Measurements from ENCODE around the gene PGC. TPM values are rescaled to one million over a fixed set of nuclear protein-coding genes. Genes with fewer than 3 reads are reported as not detected.

The PGC gene
- total RNA-seq, 2 experiments from 2014 or later: not detected

GRCh38 chr6:41726876-41727275 lies 20.3 kb downstream of the PGC start:
- ATAC-seq (no peak), DNase-seq (no peak)
- no peak overlapping the region for H3K27ac Mint-ChIP-seq
- H3K4me1 Mint-ChIP-seq: peaks cover 20% of the 10 kb centered on the region
- H3K9me3 Mint-ChIP-seq (ENCODE audit: low read depth): no peaks in the 10 kb centered on the region
- intact Hi-C loops (cut with DNase I, micrococcal nuclease): no loop called here
- H3K36me3 Mint-ChIP-seq (ENCODE audit: low read depth): no peaks in the 10 kb centered on the region
- no peak overlapping the region for H3K4me3 Mint-ChIP-seq
- ChIA-PET POLR2A (interaction anchor here (0.7 kb wide), 1 partner anchor 371 kb away, joined by 3 read pairs; no protein-coding TSS in a partner anchor), CTCF (no interaction called here)
- no peaks in the 10 kb centered on the region for H3K27me3 Mint-ChIP-seq

GRCh38 chr6:41724586-41725501 lies 22.4 kb downstream of the PGC start:
- intact Hi-C loops (cut with DNase I, micrococcal nuclease): no loop called here
- ATAC-seq: no peak
- no peak for DNase-seq
- POLR2A ChIA-PET: no interaction called here
- Mint-ChIP-seq H3K36me3 (ENCODE audit: low read depth) (no peaks in the 10 kb centered on the region), H3K27ac (no peak overlapping the region), H3K4me1 (peaks cover 7% of the 10 kb centered on the region), H3K4me3 (no peak overlapping the region), H3K9me3 (ENCODE audit: low read depth) (no peaks in the 10 kb centered on the region), H3K27me3 (no peaks in the 10 kb centered on the region)
- CTCF ChIA-PET: no interaction called here

- H3K4me1 Mint-ChIP-seq: peaks cover 7% of the 10 kb centered on the region
- ChIA-PET CTCF (no interaction called here), POLR2A (no interaction called here)
Observed at GRCh38 chr6:41724228-41724580, 23.0 kb downstream of the PGC start.

GRCh38 chr6:41723530-41724227 lies 23.5 kb downstream of the PGC start:
- Mint-ChIP-seq H3K4me3 (no peak overlapping the region), H3K36me3 (ENCODE audit: low read depth) (no peaks in the 10 kb centered on the region), H3K9me3 (ENCODE audit: low read depth) (no peaks in the 10 kb centered on the region), H3K27ac (no peak overlapping the region), H3K4me1 (peaks cover 7% of the 10 kb centered on the region), H3K27me3 (no peaks in the 10 kb centered on the region)
- ChIA-PET CTCF (interaction anchor here (0.6 kb wide), 1 partner anchor 104 kb away, joined by 3 read pairs; no protein-coding TSS in a partner anchor), POLR2A (no interaction called here)
- DNase-seq (no peak), ATAC-seq (no peak)
- intact Hi-C loops (cut with DNase I, micrococcal nuclease): no loop called here

More at GRCh38 chr6:41724228-41724580, 23.0 kb downstream of the PGC start:
- DNase-seq: no peak
- no peak for ATAC-seq
- Mint-ChIP-seq H3K4me3 (no peak overlapping the region), H3K27me3 (no peaks in the 10 kb centered on the region), H3K27ac (no peak overlapping the region), H3K36me3 (ENCODE audit: low read depth) (no peaks in the 10 kb centered on the region), H3K9me3 (ENCODE audit: low read depth) (no peaks in the 10 kb centered on the region)
- intact Hi-C loops (cut with DNase I, micrococcal nuclease): no loop called here

GRCh38 chr6:41722969-41723529 lies 24.1 kb downstream of the PGC start:
- Mint-ChIP-seq H3K4me1 (peaks cover 7% of the 10 kb centered on the region), H3K36me3 (ENCODE audit: low read depth) (no peaks in the 10 kb centered on the region), H3K27me3 (no peaks in the 10 kb centered on the region), H3K27ac (no peak overlapping the region), H3K9me3 (ENCODE audit: low read depth) (no peaks in the 10 kb centered on the region), H3K4me3 (no peak overlapping the region)
- CTCF ChIA-PET: interaction anchor here (0.6 kb wide), 1 partner anchor 105 kb away, joined by 3 read pairs; no protein-coding TSS in a partner anchor
- DNase-seq (no peak), ATAC-seq (no peak)
- POLR2A ChIA-PET: no interaction called here
- intact Hi-C loops (cut with DNase I, micrococcal nuclease): no loop called here

GRCh38 chr6:41721414-41721813 lies 25.8 kb downstream of the PGC start:
- Mint-ChIP-seq H3K4me1 (peaks cover 3% of the 10 kb centered on the region), H3K27ac (no peak overlapping the region), H3K9me3 (ENCODE audit: low read depth) (no peaks in the 10 kb centered on the region), H3K4me3 (no peak overlapping the region), H3K27me3 (no peaks in the 10 kb centered on the region), H3K36me3 (ENCODE audit: low read depth) (no peaks in the 10 kb centered on the region)
- intact Hi-C loops (cut with DNase I, micrococcal nuclease): no loop called here
- ChIA-PET POLR2A (no interaction called here), CTCF (no interaction called here)
- ATAC-seq (no peak), DNase-seq (no peak)

GRCh38 chr6:41720783-41721182 lies 26.4 kb downstream of the PGC start:
- Mint-ChIP-seq H3K4me1 (peaks cover 9% of the 10 kb centered on the region), H3K4me3 (no peak overlapping the region), H3K27me3 (no peaks in the 10 kb centered on the region), H3K36me3 (ENCODE audit: low read depth) (no peaks in the 10 kb centered on the region), H3K27ac (no peak overlapping the region), H3K9me3 (ENCODE audit: low read depth) (no peaks in the 10 kb centered on the region)
- POLR2A ChIA-PET: no interaction called here
- CTCF ChIA-PET: interaction anchor here (0.7 kb wide), 1 partner anchor 14 kb away, joined by 3 read pairs; no protein-coding TSS in a partner anchor
- DNase-seq: no peak
- no peak for ATAC-seq
- intact Hi-C loops (cut with DNase I, micrococcal nuclease): no loop called here

GRCh38 chr6:41720262-41720620 lies 27.0 kb downstream of the PGC start:
- ATAC-seq (no peak), DNase-seq (no peak)
- Mint-ChIP-seq H3K27ac (no peak overlapping the region), H3K27me3 (no peaks in the 10 kb centered on the region), H3K36me3 (ENCODE audit: low read depth) (no peaks in the 10 kb centered on the region), H3K4me3 (no peak overlapping the region), H3K4me1 (peaks cover 12% of the 10 kb centered on the region), H3K9me3 (ENCODE audit: low read depth) (no peaks in the 10 kb centered on the region)
- POLR2A ChIA-PET: no interaction called here
- CTCF ChIA-PET: interaction anchor here (0.7 to 1.6 kb wide), 3 partner anchors 12 to 42 kb away, joined by 3 to 7 read pairs (median 3); no protein-coding TSS in a partner anchor
- intact Hi-C loops (cut with DNase I, micrococcal nuclease): no loop called here

- intact Hi-C loops (cut with DNase I, micrococcal nuclease): no loop called here
- DNase-seq: no peak
- no peak overlapping the region for H3K4me3 Mint-ChIP-seq
- ATAC-seq: no peak
- CTCF ChIA-PET: interaction anchor here (0.7 to 1.6 kb wide), 3 partner anchors 11 to 41 kb away, joined by 3 to 7 read pairs (median 3); no protein-coding TSS in a partner anchor
- H3K36me3 Mint-ChIP-seq (ENCODE audit: low read depth): no peaks in the 10 kb centered on the region
- H3K27ac Mint-ChIP-seq: no peak overlapping the region
- H3K4me1 Mint-ChIP-seq: peaks cover 12% of the 10 kb centered on the region
- no peaks in the 10 kb centered on the region for H3K27me3 Mint-ChIP-seq
- no peaks in the 10 kb centered on the region for H3K9me3 Mint-ChIP-seq (ENCODE audit: low read depth)
- POLR2A ChIA-PET: no interaction called here
Observed at GRCh38 chr6:41719436-41720261, 27.5 kb downstream of the PGC start.

GRCh38 chr6:41718828-41719227 lies 28.4 kb downstream of the PGC start:
- intact Hi-C loops (cut with DNase I, micrococcal nuclease): no loop called here
- ChIA-PET CTCF (interaction anchor here (1.6 kb wide), 1 partner anchor 10 kb away, joined by 7 read pairs; no protein-coding TSS in a partner anchor), POLR2A (no interaction called here)

GRCh38 chr6:41717392-41717736 lies 29.8 kb downstream of the PGC start:
- Mint-ChIP-seq H3K9me3 (ENCODE audit: low read depth) (no peaks in the 10 kb centered on the region), H3K4me1 (peaks cover 20% of the 10 kb centered on the region)
- no peak for ATAC-seq

More at GRCh38 chr6:41718828-41719227, 28.4 kb downstream of the PGC start:
- Mint-ChIP-seq H3K27ac (no peak overlapping the region), H3K9me3 (ENCODE audit: low read depth) (no peaks in the 10 kb centered on the region), H3K36me3 (ENCODE audit: low read depth) (no peaks in the 10 kb centered on the region), H3K4me3 (no peak overlapping the region), H3K4me1 (peaks cover 14% of the 10 kb centered on the region), H3K27me3 (no peaks in the 10 kb centered on the region)
- DNase-seq (no peak), ATAC-seq (no peak)

More at GRCh38 chr6:41717392-41717736, 29.8 kb downstream of the PGC start:
- H3K36me3 Mint-ChIP-seq (ENCODE audit: low read depth): no peaks in the 10 kb centered on the region
- H3K27me3 Mint-ChIP-seq: no peaks in the 10 kb centered on the region
- POLR2A ChIA-PET: no interaction called here
- CTCF ChIA-PET: interaction anchor here (1.4 to 1.8 kb wide), 3 partner anchors 12 to 34 kb away, joined by 5 to 6 read pairs (median 6); no protein-coding TSS in a partner anchor
- no peak for DNase-seq
- H3K27ac Mint-ChIP-seq: peak overlapping the region; percentile 43
- intact Hi-C loops (cut with DNase I, micrococcal nuclease): no loop called here
- H3K4me3 Mint-ChIP-seq: no peak overlapping the region
